A673 (cell line): ENCODE results near the gene LAMA3. TPM values are rescaled to one million over a fixed set of nuclear protein-coding genes. Genes with fewer than 3 reads are reported as not detected.

Experiments
- BruUV-seq: library from RNA; stranded (reverse); fragments of 400-500 nt; replicated peaks from 2 replicates; lab custom pipeline; 2021; lab: Mats Ljungman, UMichigan
- CTCF ChIA-PET: fragments of 300-600 bp; sonication (Branson Sonifier 250); formaldehyde crosslinking; loops from one replicate; lab custom pipeline; 2022; ENCODE audit warnings: antibody characterized with exemption; lab: Charles Lee
- POLR2A ChIA-PET: fragments of 300-600 bp; sonication (Branson Sonifier 250); formaldehyde crosslinking; loops from one replicate; lab custom pipeline; 2022; ENCODE audit warnings: antibody characterized with exemption; ENCODE audit not compliant: low non-redundant PET; lab: Charles Lee
- DNase-seq: peaks from one replicate; pipeline ENCODE4 v3.0.0-alpha.2; 2015; ENCODE audit warnings: low spot score
- H3K27ac ChIP-seq: fragments of 200-600 bp; sonication (generic); 2 replicates; pipeline ENCODE4 v1.5.1; 2016; ENCODE audit warnings: mixed run types, low read depth, mild to moderate bottlenecking, mixed read lengths, antibody characterized with exemption, low read length; ENCODE audit not compliant: poor library complexity, severe bottlenecking
- H3K27me3 ChIP-seq: fragments of 200-600 bp; sonication (generic); replicated peaks from 2 replicates; pipeline ENCODE4 v1.6.1; 2017; ENCODE audit warnings: mixed run types, low read depth, mild to moderate bottlenecking, mixed read lengths, antibody characterized with exemption, low read length; ENCODE audit not compliant: insufficient read depth, poor library complexity
- H3K36me3 ChIP-seq: fragments of 200-600 bp; sonication (generic); 2 replicates; pipeline ENCODE4 v1.6.1; 2016; ENCODE audit warnings: mixed run types, mild to moderate bottlenecking, mixed read lengths, antibody characterized with exemption, low read length; ENCODE audit not compliant: insufficient read depth, poor library complexity, severe bottlenecking
- H3K4me1 ChIP-seq: fragments of 200-600 bp; sonication (generic); 2 replicates; pipeline ENCODE4 v1.6.1; 2017; ENCODE audit warnings: mixed run types, mild to moderate bottlenecking, mixed read lengths, antibody characterized with exemption, low read length; ENCODE audit not compliant: insufficient read depth, poor library complexity, severe bottlenecking
- H3K4me3 ChIP-seq: fragments of 200-600 bp; sonication (generic); 2 replicates; pipeline ENCODE4 v1.5.1; 2016; ENCODE audit warnings: low read depth, mixed run types, mild to moderate bottlenecking, mixed read lengths, low read length; ENCODE audit not compliant: poor library complexity, severe bottlenecking
- H3K9me3 ChIP-seq: fragments of 200-600 bp; sonication (generic); 2 replicates; pipeline ENCODE4 v1.6.1; 2016; ENCODE audit warnings: mixed run types, low read depth, mild to moderate bottlenecking, mixed read lengths, antibody characterized with exemption, low read length; ENCODE audit not compliant: poor library complexity, severe bottlenecking
- CTCF ChIP-seq: fragments of 300-800, 200-600 bp; sonication (generic); conservative IDR thresholded peaks from 2 replicates; pipeline ENCODE4 v1.5.1; 2017; ENCODE audit warnings: low read depth, mild to moderate bottlenecking, antibody characterized with exemption, low read length, moderate library complexity, mixed read lengths
- EZH2 ChIP-seq: fragments of 200-600 bp; sonication (generic); IDR thresholded peaks from 2 replicates; pipeline ENCODE4 v1.6.1; 2017; ENCODE audit warnings: borderline replicate concordance, low read depth, mild to moderate bottlenecking, mixed read lengths, antibody characterized with exemption, low read length; ENCODE audit not compliant: poor library complexity, severe bottlenecking
- intact Hi-C: fragments of 100-400 bp; cut with micrococcal nuclease; formaldehyde crosslinking; loops from one replicate; pipeline ENCODE4 v1.10.0; 2022; ENCODE audit not compliant: unreplicated experiment
- total RNA-seq: library from RNA; stranded (reverse); gene quantifications from 2 replicates; pipeline ENCODE4 v1.2.3, GENCODE V29; 2021

Gene LAMA3
- total RNA-seq, 1 experiment from 2014 or later: 2.7 TPM

GRCh38 chr18:23986600-23987359 is 297.5 kb downstream of the LAMA3 start:
- CTCF ChIA-PET: no interaction called here
- no peaks in the 10 kb centered on the region for H3K4me1 ChIP-seq
- no peak overlapping the region for H3K27ac ChIP-seq
- intact Hi-C loops: no loop called here
- no peak for DNase-seq
- POLR2A ChIA-PET: no interaction called here
- no peaks in the 10 kb centered on the region for H3K36me3 ChIP-seq
- H3K27me3 ChIP-seq: no peaks in the 10 kb centered on the region
- BruUV-seq: no TSS peak
- H3K4me3 ChIP-seq: no peak overlapping the region
- H3K9me3 ChIP-seq: no peaks in the 10 kb centered on the region
- TF ChIP-seq EZH2: no peak
- no peak for TF ChIP-seq CTCF

- CTCF ChIA-PET: no interaction called here
- intact Hi-C loops: no loop called here
These were observed 301.5 kb downstream of the LAMA3 start for GRCh38 chr18:23990474-23991410.

More at GRCh38 chr18:23990474-23991410, 301.5 kb downstream of the LAMA3 start:
- DNase-seq: no peak
- H3K27me3 ChIP-seq: no peaks in the 10 kb centered on the region
- no peaks in the 10 kb centered on the region for H3K9me3 ChIP-seq
- POLR2A ChIA-PET: no interaction called here
- H3K4me3 ChIP-seq: no peak overlapping the region
- no peaks in the 10 kb centered on the region for H3K36me3 ChIP-seq
- no TSS peak for BruUV-seq
- peaks cover 6% of the 10 kb centered on the region for H3K4me1 ChIP-seq
- no peak overlapping the region for H3K27ac ChIP-seq
- TF ChIP-seq EZH2 (no peak), CTCF (no peak)
